ENCODE results near the gene FAM117A.
A peak's percentile ranks its signal among the peaks of the same experiment; 100 is the strongest.

FAM117A gene

DNA sequence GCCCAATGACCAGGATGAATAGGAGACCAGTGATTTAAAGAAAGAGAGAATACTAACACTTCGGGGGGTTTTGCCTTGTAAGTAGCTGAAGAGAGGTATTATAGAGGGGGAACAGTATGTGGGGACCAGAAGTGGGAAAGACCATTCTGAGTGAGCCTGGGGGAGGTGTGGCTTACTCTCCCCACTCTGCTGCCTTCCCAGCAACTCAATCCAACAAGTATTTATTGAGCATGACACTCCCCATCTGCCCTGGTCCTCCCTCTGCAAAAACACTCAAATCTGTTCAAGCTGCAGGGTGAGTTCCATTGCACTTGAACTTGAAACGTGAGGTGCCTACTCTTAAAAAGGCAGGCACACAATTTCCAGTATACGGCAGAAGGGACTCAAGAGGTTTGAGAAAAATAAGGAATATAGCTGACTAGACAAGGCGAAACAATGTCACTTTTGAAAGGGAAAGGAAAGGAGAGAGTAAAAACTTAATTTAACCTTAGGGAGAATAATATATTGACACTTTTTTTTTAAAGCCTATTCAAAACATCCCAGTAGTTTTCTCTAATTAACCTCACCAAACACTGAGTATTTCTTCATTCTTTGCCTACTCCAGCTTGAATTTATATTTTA, 8.2 kb downstream of the FAM117A start:
- H3K36me3 Mint-ChIP-seq (ENCODE audit: low read depth), result peaks cover 18% of the 10 kb centered on the region
- H3K27ac Mint-ChIP-seq, result no peak overlapping the region
- H3K27me3 Mint-ChIP-seq (ENCODE audit: low read depth), result no peaks in the 10 kb centered on the region
- H3K4me1 Mint-ChIP-seq (ENCODE audit: low read depth), result peaks cover 52% of the 10 kb centered on the region
- no peak overlapping the region for H3K4me3 Mint-ChIP-seq
- H3K9me3 Mint-ChIP-seq, result no peaks in the 10 kb centered on the region

DNA sequence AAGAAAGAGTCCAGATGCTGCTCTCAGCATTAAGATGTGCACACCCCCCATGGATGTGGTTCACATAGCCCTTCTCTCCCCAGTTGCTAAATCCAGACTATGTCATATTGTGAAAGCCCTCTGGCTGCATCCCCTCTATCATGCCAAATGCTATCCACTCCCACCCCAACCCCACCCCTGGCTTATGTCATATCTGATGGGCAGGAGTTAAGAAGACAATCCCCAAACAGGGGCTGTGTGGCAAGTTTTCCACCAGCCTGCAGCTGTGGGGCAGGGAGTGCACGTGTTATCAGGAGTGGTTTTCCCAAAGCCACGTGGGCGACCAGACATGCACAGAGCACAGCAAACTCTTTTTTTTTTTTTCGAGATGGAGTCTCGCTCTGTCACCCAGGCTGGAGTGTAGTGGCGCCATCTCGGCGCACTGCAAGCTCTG, 10.0 kb downstream of the FAM117A start:
- H3K4me3 Mint-ChIP-seq, result no peak overlapping the region
- H3K9me3 Mint-ChIP-seq, result no peaks in the 10 kb centered on the region
- H3K4me1 Mint-ChIP-seq (ENCODE audit: low read depth), result peaks cover 47% of the 10 kb centered on the region
- no peaks in the 10 kb centered on the region for H3K27me3 Mint-ChIP-seq (ENCODE audit: low read depth)
- H3K36me3 Mint-ChIP-seq (ENCODE audit: low read depth), result peaks cover 21% of the 10 kb centered on the region
- H3K27ac Mint-ChIP-seq, result no peak overlapping the region

DNA sequence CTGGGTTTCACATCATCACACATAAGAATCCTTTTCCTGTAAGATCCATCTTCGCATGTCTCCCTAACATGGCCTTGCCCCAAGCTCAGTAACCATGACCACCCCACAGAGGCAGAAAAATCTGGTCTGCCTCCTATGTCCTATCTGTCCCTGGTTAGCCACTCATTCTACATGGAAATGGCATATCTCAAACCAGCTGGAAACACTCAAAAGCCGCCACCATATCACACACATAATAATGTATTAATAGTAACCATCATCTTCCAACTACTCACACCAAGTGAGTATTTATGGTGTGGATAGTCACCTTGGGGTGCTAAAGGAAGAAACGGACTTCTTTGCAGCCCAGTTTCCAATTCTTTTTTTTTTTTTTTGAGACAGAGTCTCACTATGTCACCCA, 11.4 kb downstream of the FAM117A start:
- H3K27me3 Mint-ChIP-seq (ENCODE audit: low read depth), result no peaks in the 10 kb centered on the region
- H3K4me1 Mint-ChIP-seq (ENCODE audit: low read depth), result peaks cover 54% of the 10 kb centered on the region
- H3K9me3 Mint-ChIP-seq, result no peaks in the 10 kb centered on the region
- peak overlapping the region; percentile 47 for H3K27ac Mint-ChIP-seq
- peaks cover 22% of the 10 kb centered on the region for H3K36me3 Mint-ChIP-seq (ENCODE audit: low read depth)
- no peak overlapping the region for H3K4me3 Mint-ChIP-seq

DNA sequence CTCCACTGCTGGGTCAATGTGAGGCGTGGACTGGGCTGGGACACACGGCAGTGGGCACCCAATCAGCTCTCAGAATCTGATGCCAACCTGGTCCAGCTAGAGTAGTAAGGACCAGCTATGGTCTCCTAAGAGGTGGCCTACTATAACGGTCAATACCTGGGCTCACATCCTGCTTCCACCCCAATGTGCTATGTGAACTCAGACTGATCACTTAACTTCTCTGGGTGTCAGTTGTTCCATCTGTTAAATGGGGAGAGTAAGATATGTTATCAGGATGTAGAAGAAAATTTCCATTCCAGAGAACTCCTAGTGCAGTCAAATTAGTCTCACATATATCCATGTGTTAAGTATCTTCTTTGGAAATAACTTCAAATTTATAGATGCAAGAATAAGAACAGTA, 14.2 kb downstream of the FAM117A start:
- H3K27ac Mint-ChIP-seq, result peak overlapping the region; percentile 49
- no peaks in the 10 kb centered on the region for H3K27me3 Mint-ChIP-seq (ENCODE audit: low read depth)
- H3K4me3 Mint-ChIP-seq, result no peak overlapping the region
- peaks cover 25% of the 10 kb centered on the region for H3K36me3 Mint-ChIP-seq (ENCODE audit: low read depth)
- peaks cover 58% of the 10 kb centered on the region for H3K4me1 Mint-ChIP-seq (ENCODE audit: low read depth)
- H3K9me3 Mint-ChIP-seq, result peaks cover 5% of the 10 kb centered on the region

DNA sequence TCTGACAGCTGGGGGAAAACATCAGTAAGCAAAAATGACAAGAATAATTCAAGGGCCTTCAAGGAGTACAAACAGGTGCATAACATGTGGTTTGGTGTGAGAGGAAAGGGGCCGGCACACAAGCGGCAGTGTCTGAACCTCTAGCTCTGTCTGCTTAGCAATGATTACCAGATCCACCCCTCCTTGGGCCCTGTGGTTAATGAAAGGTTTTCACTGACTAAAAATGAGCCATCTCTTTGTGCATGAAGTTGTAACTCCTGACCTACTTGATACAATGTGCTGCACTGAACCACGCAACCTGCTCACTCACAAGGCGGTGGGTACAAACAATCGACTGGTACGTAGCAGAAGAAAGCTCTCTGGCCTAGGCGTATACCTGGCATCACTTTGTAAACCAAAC, 15.1 kb downstream of the FAM117A start:
- peak overlapping the region; percentile 76 for H3K4me3 Mint-ChIP-seq
- peaks cover 57% of the 10 kb centered on the region for H3K4me1 Mint-ChIP-seq (ENCODE audit: low read depth)
- peaks cover 25% of the 10 kb centered on the region for H3K36me3 Mint-ChIP-seq (ENCODE audit: low read depth)
- H3K27me3 Mint-ChIP-seq (ENCODE audit: low read depth), result no peaks in the 10 kb centered on the region
- H3K9me3 Mint-ChIP-seq, result peaks cover 5% of the 10 kb centered on the region
- H3K27ac Mint-ChIP-seq, result peak overlapping the region; percentile 88

DNA sequence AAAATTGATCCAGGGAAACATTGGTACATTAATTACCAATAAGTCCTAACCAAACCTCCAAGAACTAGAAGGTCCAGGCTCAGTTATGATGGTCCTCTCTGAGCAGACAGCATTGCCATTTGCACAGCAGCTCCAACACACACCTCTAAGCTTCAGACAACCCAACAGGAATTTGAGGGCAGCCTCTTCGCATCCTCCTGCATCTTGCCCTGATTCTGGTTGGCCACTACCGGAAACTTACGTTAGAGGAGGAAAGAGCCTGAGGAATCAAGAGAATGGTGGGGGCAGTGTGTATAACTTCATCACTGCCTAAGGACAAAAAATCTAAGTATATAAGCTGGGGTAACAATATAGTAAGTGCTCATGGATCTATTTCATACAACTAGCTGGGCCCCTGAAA, 15.7 kb downstream of the FAM117A start:
- H3K27me3 Mint-ChIP-seq (ENCODE audit: low read depth), result no peaks in the 10 kb centered on the region
- peak overlapping the region; percentile 76 for H3K4me3 Mint-ChIP-seq

DNA sequence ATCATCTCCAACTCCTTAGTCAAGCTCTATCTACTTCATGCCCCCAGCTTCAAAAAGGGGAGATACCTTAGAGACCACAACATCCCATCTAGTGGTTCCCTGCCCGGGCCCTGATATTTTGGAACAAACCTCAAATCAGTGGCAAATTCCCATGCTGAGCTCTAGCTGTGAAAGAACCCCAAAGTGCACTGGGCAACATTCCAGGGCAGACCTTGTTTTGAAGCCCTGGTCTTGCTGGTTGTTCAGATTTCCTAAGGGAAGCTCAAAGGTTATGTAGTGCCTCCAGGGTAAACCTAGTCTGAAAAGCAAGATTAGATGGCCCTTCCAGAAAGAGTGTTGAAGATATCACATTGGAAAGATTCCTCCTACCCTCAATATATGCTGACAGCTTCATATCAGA, 16.3 kb downstream of the FAM117A start:
- Mint-ChIP-seq H3K4me1 (ENCODE audit: low read depth) (peaks cover 61% of the 10 kb centered on the region), H3K27ac (peak overlapping the region; percentile 88), H3K27me3 (ENCODE audit: low read depth) (no peaks in the 10 kb centered on the region), H3K9me3 (peaks cover 5% of the 10 kb centered on the region), H3K36me3 (ENCODE audit: low read depth) (peaks cover 29% of the 10 kb centered on the region), H3K4me3 (peak overlapping the region; percentile 83)

More for the DNA sequence above, 15.7 kb downstream of the FAM117A start:
- Mint-ChIP-seq H3K4me1 (ENCODE audit: low read depth) (peaks cover 56% of the 10 kb centered on the region), H3K27ac (peak overlapping the region; percentile 88), H3K36me3 (ENCODE audit: low read depth) (peaks cover 25% of the 10 kb centered on the region), H3K9me3 (peaks cover 5% of the 10 kb centered on the region)

DNA sequence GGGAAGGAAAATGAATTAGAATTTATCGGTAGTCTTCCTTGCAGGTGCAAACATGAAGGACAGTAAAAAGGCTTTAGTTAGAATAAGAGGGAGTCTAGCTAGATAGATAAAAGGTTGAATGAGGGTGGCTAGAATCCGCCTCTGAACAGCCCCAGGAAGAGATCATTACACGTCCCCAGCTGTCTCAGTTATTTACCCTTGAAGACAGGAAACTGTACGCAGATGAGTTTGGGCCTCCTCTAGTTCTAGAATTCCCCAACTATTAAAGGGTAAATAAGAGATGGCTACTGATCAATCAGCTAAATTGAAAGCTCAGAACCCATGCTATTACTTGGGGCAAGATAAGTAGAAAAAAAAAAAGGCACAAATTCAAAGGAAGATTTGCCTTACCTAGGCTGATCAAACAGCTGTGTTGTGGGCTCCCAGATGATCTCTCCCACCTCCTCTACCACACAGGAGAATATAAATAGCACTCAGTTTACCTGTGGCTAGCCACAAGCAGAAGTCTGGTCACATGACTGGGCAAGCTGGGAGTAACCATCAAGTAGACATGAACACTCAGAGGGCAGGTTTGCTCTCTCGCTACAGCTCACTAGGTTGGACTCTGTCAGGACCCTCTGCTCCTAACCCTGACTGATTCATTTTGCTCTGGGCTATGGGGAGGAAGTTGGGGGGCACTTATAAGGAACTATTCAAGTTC, 17.0 kb downstream of the FAM117A start:
- no peaks in the 10 kb centered on the region for H3K27me3 Mint-ChIP-seq (ENCODE audit: low read depth)
- H3K4me1 Mint-ChIP-seq (ENCODE audit: low read depth), result peaks cover 62% of the 10 kb centered on the region
- peak overlapping the region; percentile 88 for H3K27ac Mint-ChIP-seq
- peaks cover 5% of the 10 kb centered on the region for H3K9me3 Mint-ChIP-seq
- peaks cover 29% of the 10 kb centered on the region for H3K36me3 Mint-ChIP-seq (ENCODE audit: low read depth)
- peak overlapping the region; percentile 83 for H3K4me3 Mint-ChIP-seq

DNA sequence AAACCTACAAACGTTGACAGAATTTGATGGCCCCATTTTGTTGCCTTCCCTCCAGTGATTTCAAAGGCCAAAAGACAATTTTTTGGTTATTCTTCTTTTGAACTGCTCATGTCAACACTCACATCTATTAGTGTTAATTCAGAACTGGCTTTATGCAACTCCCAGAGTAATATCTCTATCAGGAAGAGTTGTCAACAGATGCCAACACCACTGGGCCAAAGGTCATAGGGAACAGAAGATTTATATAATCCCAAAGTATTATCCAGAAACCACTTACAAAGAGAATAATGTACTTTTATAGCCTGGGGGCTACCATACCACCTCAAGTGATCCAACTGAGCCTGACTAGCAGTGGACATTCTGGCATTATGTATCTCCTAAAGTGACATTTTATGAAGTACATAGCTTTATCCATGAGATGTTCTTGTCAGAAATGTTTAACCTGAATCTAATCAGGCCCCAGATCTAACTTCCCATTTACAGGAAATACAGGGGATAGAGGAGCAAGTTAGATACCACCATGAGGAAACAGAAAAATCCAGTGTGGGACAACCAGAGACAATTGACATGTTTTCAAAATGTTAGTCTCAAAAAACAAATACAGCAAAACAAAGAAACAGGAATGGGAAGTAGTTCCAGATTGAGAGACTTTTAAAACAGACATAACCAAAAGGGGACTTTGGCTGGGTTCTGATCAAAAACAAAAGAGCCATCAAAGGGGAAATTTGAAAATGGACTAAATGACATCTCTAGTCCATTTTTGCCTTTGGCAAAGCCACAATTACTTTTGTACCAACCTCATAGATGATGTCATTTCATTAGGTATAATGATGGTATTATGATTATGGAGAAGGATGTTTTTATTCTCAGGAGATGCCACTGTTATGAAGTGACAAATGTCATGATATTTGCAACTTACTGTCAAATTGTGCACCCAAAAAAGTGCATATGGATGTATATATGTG, 18.5 kb downstream of the FAM117A start:
- Mint-ChIP-seq H3K9me3 (peaks cover 5% of the 10 kb centered on the region), H3K27ac (peak overlapping the region; percentile 88), H3K36me3 (ENCODE audit: low read depth) (peaks cover 32% of the 10 kb centered on the region), H3K27me3 (ENCODE audit: low read depth) (no peaks in the 10 kb centered on the region), H3K4me3 (peak overlapping the region; percentile 83), H3K4me1 (ENCODE audit: low read depth) (peaks cover 75% of the 10 kb centered on the region)

DNA sequence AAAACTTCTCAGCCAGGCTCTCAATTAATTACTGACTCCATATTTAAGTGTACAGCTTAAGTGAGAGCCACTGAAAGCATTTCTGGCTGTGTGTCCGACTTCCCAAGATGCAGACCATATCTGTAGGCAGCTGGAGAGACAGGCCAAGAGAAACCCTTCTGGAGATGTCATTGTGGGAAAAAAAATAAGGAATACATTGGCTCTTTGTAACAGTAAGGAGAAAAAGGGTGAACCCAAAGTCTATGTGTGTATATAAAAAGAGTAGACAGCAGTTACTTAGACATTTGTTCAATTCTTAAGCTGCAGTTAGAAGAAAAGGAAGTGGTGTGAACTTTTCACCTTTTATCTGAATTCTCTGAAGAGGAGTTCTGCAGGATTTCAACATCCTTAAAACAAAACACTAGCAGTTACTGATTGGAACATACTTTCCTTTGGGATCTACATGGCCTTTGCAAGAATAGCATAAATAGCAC, 21.7 kb downstream of the FAM117A start:
- Mint-ChIP-seq H3K27me3 (ENCODE audit: low read depth) (no peaks in the 10 kb centered on the region), H3K27ac (peak overlapping the region; percentile 100), H3K4me1 (ENCODE audit: low read depth) (peaks cover 73% of the 10 kb centered on the region), H3K4me3 (peak overlapping the region; percentile 94), H3K36me3 (ENCODE audit: low read depth) (peaks cover 32% of the 10 kb centered on the region), H3K9me3 (peaks cover 5% of the 10 kb centered on the region)

DNA sequence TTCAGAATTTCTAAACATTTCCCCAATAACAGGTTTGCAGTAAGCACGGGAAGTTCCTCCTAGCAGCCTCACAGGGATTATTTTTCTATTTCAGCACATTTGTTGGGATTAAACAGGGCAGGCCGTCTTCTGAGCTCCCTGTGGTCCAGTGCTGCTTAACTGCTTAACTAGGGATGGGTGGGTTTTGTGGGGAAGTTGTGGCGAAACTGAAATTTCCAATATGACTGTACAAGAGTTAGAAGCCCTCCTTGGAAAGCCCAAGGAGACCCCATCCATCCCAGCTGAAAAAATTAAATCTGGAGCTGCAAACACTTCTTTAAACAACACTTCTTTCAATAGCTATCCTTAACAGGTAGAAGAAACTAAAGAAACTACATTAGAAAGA, 22.2 kb downstream of the FAM117A start:
- Mint-ChIP-seq H3K9me3 (peaks cover 5% of the 10 kb centered on the region), H3K27ac (peak overlapping the region; percentile 100), H3K4me3 (peak overlapping the region; percentile 94), H3K36me3 (ENCODE audit: low read depth) (peaks cover 37% of the 10 kb centered on the region), H3K27me3 (ENCODE audit: low read depth) (no peaks in the 10 kb centered on the region), H3K4me1 (ENCODE audit: low read depth) (peaks cover 73% of the 10 kb centered on the region)

DNA sequence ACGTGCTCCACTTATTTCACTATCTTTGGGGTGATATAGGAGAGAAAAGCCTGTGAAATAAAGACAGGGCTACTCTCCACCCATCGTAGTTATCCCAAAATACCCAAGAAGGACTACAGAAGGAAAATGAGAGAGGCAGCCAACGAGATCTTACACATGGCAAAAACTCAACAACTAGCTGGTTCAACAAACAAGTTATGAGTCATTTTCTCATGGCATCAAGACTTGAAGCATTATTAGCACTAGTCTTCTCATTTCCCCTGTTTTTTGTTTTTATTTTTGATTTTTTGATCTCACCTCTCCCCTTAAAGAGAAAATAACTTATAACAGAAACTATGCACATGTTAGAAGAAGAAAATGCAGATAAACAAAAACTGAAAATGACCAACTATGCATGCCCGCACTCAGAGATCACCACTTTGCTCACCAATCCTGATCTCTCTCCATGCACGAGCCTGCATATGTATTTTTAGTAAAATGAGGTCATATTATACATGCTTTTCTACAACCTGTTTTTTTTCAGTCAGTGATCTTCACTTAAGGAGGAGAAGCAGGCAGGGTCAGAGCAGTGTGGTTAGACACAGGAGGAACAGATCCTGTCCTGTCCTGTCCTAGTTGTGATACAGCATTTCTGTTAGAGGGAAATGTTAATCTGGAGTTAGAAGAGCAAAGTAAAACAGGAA, 22.8 kb downstream of the FAM117A start:
- peaks cover 5% of the 10 kb centered on the region for H3K9me3 Mint-ChIP-seq
- H3K27ac Mint-ChIP-seq, result peak overlapping the region; percentile 100
- H3K27me3 Mint-ChIP-seq (ENCODE audit: low read depth), result no peaks in the 10 kb centered on the region
- H3K4me3 Mint-ChIP-seq, result peak overlapping the region; percentile 94
- peaks cover 71% of the 10 kb centered on the region for H3K4me1 Mint-ChIP-seq (ENCODE audit: low read depth)
- peaks cover 39% of the 10 kb centered on the region for H3K36me3 Mint-ChIP-seq (ENCODE audit: low read depth)

DNA sequence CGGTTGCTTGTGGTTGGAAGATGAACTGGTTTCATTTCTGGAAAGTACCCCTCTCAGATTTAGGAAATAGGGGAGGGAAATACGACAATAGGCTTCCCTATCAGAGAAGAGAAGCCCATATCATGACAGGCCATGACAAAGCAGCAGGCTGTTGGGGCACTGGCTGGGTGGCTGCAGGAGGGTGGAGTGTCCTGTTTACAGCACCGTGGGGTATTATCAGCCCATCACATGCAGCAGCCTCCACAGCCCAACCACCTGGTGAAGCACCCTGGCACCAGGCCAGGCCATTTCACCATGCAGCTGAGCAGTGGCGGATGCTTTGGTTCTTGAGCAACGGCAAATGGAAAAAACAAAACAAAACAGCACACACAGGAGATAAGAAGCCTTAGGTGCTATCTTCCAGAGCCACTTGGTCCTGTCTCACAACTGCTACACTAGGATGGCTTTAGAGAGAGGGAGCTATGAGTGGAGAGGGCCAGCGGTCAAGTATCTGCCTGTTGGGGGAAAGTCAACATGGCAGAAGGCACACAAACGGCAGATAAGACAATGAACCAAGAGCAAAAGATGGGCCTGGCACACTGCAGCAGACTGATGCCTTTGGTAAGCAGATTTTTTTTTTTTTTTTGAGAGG, 24.2 kb downstream of the FAM117A start:
- Mint-ChIP-seq H3K27me3 (ENCODE audit: low read depth) (no peaks in the 10 kb centered on the region), H3K4me3 (peak overlapping the region; percentile 94), H3K36me3 (ENCODE audit: low read depth) (peaks cover 34% of the 10 kb centered on the region), H3K27ac (peak overlapping the region; percentile 100), H3K9me3 (no peaks in the 10 kb centered on the region), H3K4me1 (ENCODE audit: low read depth) (peaks cover 60% of the 10 kb centered on the region)
